Mesodermal cell (in vitro differentiated cells): ENCODE data around the gene CD59. TPM values are rescaled to one million over a fixed set of nuclear protein-coding genes. Genes with fewer than 3 reads are reported as not detected.

Experiments
- H3K27ac ChIP-seq: 2 replicates; pipeline ENCODE4 v1.7.0; 2013; ENCODE audit warnings: mild to moderate bottlenecking, low read depth, low read length, moderate library complexity; ENCODE audit not compliant: severe bottlenecking
- H3K36me3 ChIP-seq: 2 replicates; pipeline ENCODE4 v1.7.1; 2013; ENCODE audit warnings: mild to moderate bottlenecking, low read length, moderate library complexity; ENCODE audit not compliant: control insufficient read depth, insufficient read depth
- H3K4me1 ChIP-seq: one replicate; pipeline ENCODE4 v1.7.1; 2013; ENCODE audit warnings: mild to moderate bottlenecking, low read length; ENCODE audit not compliant: insufficient read depth, control insufficient read depth, poor library complexity, severe bottlenecking
- H3K4me3 ChIP-seq: 2 replicates; pipeline ENCODE4 v1.7.0; 2013; ENCODE audit warnings: low read length, control low read depth, mild to moderate bottlenecking; ENCODE audit not compliant: insufficient read depth, poor library complexity, severe bottlenecking; ENCODE audit errors: extremely low read depth
- H3K9me3 ChIP-seq: 2 replicates; pipeline ENCODE4 v1.7.1; 2013; ENCODE audit warnings: mild to moderate bottlenecking, low read length, moderate library complexity; ENCODE audit not compliant: control insufficient read depth
- WGBS, 2 experiments: methylation state at CpG; one replicate each; pipeline ENCODE4 v1.1.5; 2013; ENCODE audit warnings: missing lambda C conversion rate in 2 of 2; ENCODE audit not compliant: insufficient coverage in 2 of 2; 5-methylcytosine and 5-hydroxymethylcytosine counted together
- polyA plus RNA-seq, 2 experiments: library from polyadenylated mRNA; stranded (reverse); fragments of 50-300 nt; gene quantifications; one replicate each; pipeline ENCODE4 v1.2.3, GENCODE V29; 2013

CD59 gene, protein sequence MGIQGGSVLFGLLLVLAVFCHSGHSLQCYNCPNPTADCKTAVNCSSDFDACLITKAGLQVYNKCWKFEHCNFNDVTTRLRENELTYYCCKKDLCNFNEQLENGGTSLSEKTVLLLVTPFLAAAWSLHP
- 248 TPM for polyA plus RNA-seq (2013, experiment 1 of 2)
- 222 TPM for polyA plus RNA-seq (2013, experiment 2 of 2)

DNA sequence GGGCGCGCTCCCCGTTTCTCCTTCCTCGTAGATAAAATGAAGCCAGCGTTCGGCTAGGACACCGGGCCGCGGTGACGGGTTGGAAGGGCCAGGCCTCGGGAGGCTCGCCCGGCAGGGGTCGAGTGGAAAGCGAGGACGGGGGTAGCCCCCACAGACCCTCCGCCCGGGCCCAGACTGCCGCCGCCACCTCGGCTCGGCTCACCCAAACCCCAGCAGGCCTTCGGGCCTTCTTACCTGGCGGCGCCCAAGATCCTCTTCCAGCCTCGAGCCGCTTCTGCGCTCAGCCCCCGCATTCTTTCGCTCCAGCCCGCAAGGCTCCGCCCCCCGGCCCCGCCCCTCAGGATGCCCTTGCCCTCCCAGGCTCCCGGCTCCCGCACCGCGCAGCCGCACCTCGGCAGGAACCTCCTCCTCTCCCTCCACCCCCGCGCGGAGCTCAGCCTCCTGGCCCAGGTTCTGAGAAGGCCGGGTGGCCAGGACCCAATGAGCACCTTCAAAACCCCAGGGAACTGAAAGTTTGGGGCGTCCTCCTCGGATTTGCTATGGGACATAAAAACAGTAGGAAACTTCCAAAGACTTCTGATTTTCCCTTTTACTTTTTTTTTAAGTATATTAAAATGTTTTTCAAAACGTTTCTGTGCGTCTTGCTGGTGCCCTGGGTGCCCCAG, at the start of gene CD59:
Gene CD59 (minus strand): TSS at position 276 of the 665 bp plus-strand sequence. CDS start 13,978 bp downstream, outside the sequence.
- Histone ChIP-seq H3K27ac (peak within 1 kb of the TSS; percentile 29), H3K9me3 (peaks cover 3% of the 10 kb centered on the region), H3K4me1 (peaks cover 18% of the 10 kb centered on the region), H3K36me3 (peaks cover 20% of the 10 kb centered on the region), H3K4me3 (peak within 1 kb of the TSS; percentile 80)
- WGBS, 2 experiments = 2 to 4% methylated on average over 31 to 33 of the region's 48 CpGs

DNA sequence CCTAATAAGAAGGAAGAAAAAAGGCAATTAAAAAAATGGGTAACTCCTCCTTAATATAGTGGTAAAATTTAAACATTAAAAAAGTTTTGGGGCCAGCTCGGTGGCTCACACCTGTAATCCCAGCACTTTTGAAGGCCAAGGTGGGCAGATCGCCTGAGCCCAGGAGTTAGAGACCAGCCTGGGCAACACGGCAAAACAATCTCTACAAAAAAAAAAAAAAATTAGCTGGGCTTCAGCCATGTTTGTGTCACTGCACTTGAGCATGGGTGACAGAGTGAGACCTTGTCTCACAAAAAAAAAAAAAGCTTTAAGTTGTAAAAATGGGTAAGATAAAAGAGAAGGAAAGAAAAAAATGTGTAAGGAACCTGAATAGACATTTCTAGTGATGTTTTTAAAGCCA, 49.4 kb upstream of the CD59 start:
- WGBS, 2 experiments = no CpG with 5 or more reads among the region's 3 CpGs
- Histone ChIP-seq H3K9me3 (no peaks in the 10 kb centered on the region), H3K27ac (no peak overlapping the region), H3K4me3 (no peak overlapping the region), H3K36me3 (no peaks in the 10 kb centered on the region), H3K4me1 (peaks cover 3% of the 10 kb centered on the region)

DNA sequence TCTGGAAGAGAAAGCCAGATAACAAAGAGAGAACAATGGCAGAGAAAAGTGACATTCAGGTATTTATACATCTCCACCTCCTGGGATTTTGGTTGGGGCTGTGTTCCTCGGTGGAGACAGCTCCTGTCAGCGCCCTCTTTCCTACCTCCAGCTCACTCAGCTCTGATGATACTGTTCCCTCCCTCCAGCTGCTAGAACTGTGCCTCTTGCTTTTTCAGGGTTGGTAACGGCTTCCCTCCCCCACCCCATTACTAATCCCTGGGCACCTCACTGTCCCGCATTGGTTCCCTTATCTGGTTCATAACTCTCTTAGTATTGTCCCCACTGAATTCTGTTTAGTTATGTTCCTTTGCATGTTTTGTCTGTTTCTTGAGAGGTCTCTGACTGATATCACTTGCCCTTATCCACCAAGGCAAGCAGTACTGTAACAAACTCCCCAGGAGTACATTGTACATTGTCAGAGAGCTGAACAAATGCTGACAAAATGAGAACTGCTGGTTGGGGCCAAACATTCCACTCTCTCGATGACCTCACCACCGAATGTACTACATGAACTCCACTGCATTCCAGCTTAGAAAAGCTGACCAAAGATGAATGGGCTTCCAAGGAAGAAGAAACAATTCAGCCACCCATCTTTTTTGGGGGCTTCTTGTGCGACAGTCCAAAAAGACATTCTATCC, 43.8 kb upstream of the CD59 start:
- peaks cover 26% of the 10 kb centered on the region for H3K4me1 ChIP-seq
- H3K27ac ChIP-seq = peak overlapping the region; percentile 60

DNA sequence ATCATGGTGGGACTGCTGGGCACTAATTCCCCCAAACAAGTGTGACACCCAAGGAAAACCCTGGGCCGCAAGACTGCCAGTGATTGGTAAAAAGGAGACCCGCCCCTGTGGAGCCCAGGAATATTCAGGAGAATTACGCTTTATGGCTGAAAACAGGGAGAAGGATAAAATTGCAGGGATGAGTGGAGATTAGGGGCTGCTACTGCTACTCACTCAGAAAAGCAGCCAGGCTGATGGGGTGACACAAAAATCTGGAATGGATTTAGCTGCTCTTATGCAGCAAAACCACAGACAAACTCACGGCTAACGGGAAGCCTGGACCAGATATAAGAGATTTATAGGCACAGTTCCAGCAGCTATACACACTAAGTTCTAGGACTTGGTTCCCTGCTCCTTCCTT, 42.5 kb upstream of the CD59 start:
- no peak overlapping the region for H3K27ac ChIP-seq
- peaks cover 26% of the 10 kb centered on the region for H3K4me1 ChIP-seq
- no peaks in the 10 kb centered on the region for H3K9me3 ChIP-seq
- no peak overlapping the region for H3K4me3 ChIP-seq
- no peaks in the 10 kb centered on the region for H3K36me3 ChIP-seq
- 77 to 85% methylated on average over 3 to 5 of the region's 5 CpGs for WGBS, 2 experiments

More for the DNA sequence above, 43.8 kb upstream of the CD59 start:
- H3K4me3 ChIP-seq = no peak overlapping the region
- no peaks in the 10 kb centered on the region for H3K36me3 ChIP-seq
- WGBS, 2 experiments = 71 to 85% methylated on average over 3 to 6 of the region's 7 CpGs
- no peaks in the 10 kb centered on the region for H3K9me3 ChIP-seq

DNA sequence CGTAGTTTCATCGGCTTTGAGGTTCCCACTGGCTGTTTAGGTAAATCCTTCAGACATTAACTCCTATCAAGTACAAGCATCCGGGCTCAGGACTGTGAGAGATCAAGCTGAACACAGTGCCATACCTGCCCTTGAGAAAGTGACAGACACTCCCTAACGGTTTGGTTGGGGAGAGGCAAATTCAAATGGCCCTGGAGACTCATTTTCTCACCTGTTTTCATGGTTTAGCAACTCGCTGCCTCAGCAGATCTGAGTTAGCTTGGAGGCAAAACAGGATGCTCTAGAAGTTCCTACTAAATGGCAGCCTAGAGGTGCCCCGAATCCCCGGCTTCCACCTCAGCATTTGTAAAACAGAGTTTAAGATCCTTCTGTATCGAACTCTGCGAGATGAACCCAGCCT, 41.7 kb upstream of the CD59 start:
- H3K9me3 ChIP-seq = no peaks in the 10 kb centered on the region
- peaks cover 26% of the 10 kb centered on the region for H3K4me1 ChIP-seq
- no peak overlapping the region for H3K4me3 ChIP-seq
- H3K27ac ChIP-seq = no peak overlapping the region
- WGBS, 2 experiments = 60 to 83% methylated on average over 2 to 7 of the region's 9 CpGs
- no peaks in the 10 kb centered on the region for H3K36me3 ChIP-seq

DNA sequence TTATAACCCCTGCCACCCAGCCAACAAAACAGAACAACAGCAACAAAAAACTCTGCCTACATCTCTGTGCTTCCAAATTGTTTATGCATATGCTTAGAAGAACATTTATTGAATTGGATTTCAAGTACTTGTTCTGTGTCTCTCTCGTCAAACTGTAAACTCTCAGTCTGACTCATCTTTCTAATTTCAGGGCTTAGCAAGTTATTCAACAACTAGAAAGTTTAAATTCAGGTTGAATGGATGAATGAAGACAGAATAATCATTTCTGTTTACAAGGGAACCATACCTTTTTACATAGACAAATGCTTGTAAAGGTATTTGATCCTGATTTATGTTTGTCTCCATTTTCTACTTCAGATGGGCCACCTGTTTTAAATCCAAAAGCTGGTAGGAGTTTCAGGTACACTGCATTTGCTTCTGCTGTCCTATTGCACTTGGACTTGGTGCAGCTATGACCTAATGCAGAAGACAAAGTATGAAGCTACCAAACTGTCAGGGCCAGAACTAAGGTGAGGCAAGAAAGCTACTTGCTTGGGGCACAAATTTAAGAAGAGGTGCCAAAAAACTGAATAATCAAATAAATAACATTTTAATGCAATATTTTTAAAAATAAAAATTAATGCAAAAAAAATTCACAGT, 39.7 kb upstream of the CD59 start:
- Histone ChIP-seq H3K36me3 (no peaks in the 10 kb centered on the region), H3K9me3 (no peaks in the 10 kb centered on the region), H3K27ac (no peak overlapping the region), H3K4me3 (no peak overlapping the region), H3K4me1 (peaks cover 29% of the 10 kb centered on the region)
- no CpG with 5 or more reads among the region's 1 CpG for WGBS, 2 experiments

DNA sequence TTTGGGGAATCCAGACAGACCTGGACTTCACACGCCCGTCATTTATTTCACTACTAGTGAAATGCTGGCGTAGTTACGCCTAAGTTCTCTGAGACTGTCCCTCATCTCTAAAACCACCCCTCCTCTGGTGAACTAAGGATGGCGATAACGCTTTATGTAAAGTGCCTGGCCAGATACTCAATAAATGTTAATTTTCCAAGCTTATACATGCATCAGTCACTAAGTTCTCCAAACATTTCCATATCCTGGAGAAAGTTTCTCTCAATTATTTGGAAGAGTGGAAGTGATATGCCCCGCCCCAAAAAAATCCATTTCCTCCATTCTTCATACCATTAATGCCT, 39.2 kb upstream of the CD59 start:
- no peaks in the 10 kb centered on the region for H3K9me3 ChIP-seq
- 96% methylated on average over 4 of the region's 7 CpGs; no CpG with 5 or more reads in 1 of the 2 experiments for WGBS, 2 experiments
- H3K27ac ChIP-seq = no peak overlapping the region
- H3K36me3 ChIP-seq = no peaks in the 10 kb centered on the region
- H3K4me3 ChIP-seq = no peak overlapping the region
- peaks cover 24% of the 10 kb centered on the region for H3K4me1 ChIP-seq

DNA sequence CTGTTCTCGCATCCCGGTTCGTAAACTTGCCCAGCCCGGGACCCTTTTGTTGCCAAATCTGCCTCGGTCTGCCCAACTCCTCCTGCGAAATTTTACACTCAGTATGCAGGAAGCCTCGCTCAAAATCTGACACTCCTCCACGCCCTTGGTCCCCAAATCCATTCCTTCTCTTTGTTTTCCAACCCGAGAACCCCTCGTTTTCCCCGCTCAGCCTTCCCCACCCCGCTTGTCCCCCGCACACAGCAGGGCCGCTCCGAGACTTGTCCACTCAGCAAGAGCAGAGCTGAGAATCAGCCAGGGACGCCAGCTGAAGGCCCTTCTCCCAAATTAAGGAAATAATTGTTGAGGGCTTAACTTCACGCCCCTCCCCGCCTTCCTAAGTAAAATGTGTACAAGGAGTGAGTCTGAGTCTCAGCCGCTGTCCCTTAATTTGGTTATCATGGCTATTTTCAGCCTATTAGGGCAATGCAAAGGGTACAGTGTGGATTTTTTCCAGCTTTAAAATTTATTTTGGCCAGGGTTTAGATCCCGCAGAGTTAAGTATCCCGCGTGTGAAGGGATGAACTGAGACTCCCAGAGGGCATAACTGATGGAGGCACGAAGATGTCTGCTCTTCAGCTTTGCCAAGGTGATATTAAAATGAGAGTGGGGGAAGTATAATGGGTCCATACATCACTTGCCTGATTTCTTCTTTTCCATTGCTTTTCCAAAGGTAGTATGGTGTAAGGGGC, 38.7 kb upstream of the CD59 start:
- no peak overlapping the region for H3K27ac ChIP-seq
- peak overlapping the region; percentile 82 for H3K4me3 ChIP-seq
- H3K4me1 ChIP-seq = peaks cover 20% of the 10 kb centered on the region
- no peaks in the 10 kb centered on the region for H3K9me3 ChIP-seq
- no peaks in the 10 kb centered on the region for H3K36me3 ChIP-seq
- WGBS, 2 experiments = 4 to 7% methylated on average over 13 to 17 of the region's 23 CpGs

DNA sequence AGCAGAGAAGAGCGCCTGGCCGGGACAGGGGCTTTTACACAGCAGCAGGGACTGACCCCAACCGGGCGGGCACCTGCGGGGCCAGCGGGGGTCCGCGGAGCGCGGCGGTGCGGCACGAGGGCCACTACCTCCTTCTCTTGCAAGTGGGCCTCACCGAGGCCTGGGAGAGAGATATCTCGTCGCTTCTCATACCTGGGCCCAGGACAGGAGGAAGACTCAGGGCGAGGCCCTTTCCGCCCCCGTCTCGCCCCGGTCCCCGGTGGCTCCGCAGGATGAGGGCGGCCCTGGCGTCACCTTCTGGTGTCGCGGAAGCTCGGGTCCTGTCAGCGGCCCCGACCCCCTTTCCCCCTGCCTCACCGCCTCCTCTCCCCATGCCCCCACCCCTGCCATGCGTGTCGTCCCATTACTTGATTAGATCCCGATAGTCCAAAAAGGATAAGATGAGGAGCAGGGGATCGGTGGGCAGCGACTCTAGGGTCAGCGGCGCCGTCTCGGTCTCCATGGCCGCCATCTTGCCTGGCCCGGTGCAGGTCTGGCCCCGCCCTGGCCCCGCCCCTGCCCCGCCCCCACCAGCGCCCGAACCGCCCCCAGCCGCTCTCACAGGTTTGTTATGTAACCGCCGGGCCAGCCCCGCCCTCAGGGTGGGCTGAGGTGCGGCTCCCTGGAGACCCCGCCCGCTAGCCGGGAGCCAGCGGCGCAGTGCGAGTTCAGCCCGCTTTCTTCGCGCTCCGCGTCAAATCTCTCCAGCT, 37.9 kb upstream of the CD59 start, which contains the start of gene FBXO3:
Gene FBXO3 (minus strand): TSS at position 534 of the 749 bp plus-strand sequence. CDS start 23 bp downstream, at position 511.
- Histone ChIP-seq H3K4me1 (peaks cover 13% of the 10 kb centered on the region), H3K27ac (no peak within 1 kb of the TSS), H3K36me3 (no peaks in the 10 kb centered on the region), H3K9me3 (no peaks in the 10 kb centered on the region), H3K4me3 (peak within 1 kb of the TSS; percentile 82)
- 0 to 1% methylated on average over 33 to 39 of the region's 64 CpGs for WGBS, 2 experiments
